SKM-1 (cell line): ENCODE data around the gene KCNT1.

Experiments used
- DNase-seq: peaks from one replicate; lab custom pipeline; 2025; ENCODE audit not compliant: unreplicated experiment; lab: John Stamatoyannopoulos, UW

The KCNT1 gene

DNA sequence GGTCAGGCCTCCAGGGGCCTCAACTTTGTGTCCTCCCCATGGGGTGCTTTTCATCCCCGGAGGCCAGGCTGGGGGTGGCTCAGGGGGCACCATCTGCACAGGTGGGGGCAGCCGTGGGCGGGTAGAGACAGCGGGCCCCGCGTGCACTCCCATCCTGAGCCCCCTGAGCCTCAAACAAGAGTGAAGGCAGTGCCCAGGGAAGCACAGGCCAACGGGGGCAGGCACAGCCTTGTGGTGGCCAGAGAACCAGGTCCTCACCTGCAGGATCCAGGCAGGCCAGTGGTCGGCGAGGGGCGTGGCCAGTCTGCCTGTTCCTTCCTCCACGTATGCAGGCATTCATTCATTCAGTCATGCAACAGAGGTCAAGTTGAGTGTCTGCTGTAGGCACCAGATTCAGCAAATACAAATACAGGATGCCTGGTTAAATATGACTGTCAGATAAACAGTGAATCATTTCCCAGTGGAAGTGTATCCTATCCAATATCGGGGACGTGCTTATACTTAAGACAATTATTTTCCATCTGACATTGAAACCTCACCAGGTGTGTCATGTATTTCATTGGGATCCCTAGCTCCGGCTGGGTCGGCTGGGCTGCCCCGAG lies 22.3 kb downstream of the KCNT1 start:
- no peak for DNase-seq

DNA sequence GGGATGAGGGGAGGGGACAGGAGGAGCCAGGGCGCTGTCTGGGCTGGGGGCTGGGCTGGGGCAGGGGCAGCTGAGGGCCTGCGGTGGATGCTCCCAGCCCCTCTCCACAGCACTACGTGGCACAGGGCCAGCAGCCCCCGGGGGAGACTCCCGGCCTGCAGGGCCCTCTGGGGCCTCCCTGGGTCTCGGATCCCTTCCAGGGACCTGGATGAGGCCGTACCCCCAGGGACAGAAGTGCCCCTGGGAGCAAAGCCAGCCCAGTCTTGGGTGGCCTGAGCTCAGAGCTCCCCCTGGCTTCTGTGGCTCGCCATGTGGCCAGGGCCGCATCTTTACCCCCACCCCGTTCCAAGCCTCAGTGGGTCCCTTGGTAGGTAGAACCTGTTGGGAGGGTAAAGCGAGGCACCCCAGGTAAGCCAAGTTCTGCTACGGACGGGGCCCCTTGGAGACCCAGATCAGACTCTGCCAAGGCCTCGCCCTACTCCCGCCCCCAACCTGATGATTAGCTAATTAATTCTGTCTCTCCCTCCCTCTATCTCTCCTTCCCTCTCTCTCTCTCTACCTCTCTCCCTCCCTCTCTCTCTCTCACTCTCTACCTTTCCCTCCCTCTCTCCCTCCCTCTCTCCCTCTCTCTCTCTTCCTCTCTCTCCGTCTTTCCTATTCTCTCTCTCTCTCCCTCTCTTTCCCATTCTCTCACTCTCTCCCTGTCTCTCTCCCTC lies 24.3 kb downstream of the KCNT1 start:
- DNase-seq, result no peak

DNA sequence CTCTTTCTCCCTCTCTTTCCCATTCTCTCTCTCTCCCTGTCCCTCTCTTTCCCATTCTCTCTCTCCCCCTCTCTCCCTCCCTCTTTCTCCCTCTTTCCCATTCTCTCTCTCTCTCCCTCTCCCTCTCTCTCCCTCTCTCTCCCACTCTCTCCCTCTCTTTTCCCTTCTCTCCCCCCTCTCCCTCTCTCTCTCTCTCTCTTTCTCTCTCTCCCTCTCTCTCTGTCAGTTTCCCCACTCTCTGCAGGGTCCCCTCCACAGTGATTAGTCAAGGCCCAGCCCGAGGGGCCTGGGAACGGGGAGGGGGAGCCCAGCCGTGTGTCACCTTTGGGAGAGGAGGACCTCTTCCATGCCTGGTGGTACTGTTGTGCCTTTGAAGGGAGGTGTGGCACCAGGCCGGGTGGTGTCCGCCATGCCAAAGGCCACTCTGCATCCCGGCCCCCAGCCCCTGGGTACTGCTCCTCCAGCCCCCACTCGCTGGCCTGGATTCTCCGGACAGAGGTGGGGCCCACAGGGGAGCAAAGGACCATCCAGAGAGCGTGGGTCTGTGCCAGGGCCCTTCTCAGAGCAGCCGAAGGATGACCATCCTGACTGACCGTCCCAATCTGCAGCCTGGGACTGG lies 25.4 kb downstream of the KCNT1 start:
- no peak for DNase-seq

DNA sequence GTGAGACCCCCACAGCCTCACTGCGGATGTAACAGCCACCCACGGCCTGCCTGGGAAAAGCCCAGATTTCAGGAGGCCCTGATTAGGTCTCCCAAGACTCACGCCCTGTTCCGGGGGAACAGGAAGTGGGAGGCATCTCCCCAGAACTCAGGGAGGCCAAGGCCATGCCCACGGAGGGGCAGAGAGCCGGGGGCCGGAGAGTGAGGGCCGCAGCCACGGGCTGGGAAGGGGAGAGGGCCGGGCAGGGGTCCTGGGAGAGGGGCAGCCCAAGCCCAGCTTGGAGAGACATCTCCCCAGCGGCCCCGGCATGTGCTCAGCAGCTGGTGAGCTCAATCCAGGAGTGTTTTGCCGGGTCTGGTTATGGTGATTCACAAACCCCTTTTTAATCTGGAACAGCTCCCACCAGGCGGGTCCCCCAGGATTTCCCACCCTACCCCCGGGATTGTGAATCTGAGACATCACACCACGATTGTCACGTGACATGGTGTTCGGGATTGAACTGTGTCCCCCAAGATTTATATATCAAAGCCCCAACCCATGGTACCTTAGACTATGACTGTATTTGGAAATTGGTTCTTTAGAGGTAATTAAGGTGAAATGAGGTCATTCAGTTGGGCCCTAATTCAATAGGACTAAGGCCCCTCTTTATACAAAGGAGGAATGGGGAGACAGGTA lies 26.6 kb downstream of the KCNT1 start:
- DNase-seq, result no peak

DNA sequence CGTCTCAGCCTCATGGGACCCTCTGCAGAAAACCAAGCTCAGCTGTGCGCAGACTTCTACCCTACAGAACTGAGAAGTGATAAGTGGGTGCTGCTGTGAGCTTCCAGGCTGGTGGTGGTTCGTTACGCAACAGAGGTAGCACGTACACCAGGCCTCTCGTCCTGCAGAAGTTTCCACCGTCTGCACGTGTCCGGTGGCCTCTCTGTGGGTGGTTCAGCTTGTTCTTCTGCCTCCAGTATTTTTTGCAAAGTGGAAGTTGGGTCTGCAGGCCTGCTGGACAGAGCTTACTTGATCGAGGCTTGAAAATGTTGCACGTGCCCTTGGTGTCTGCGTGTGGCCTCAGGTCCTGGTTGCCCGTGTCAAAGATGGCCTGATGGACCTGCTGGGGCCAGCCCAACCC lies 27.5 kb downstream of the KCNT1 start:
- no peak for DNase-seq

DNA sequence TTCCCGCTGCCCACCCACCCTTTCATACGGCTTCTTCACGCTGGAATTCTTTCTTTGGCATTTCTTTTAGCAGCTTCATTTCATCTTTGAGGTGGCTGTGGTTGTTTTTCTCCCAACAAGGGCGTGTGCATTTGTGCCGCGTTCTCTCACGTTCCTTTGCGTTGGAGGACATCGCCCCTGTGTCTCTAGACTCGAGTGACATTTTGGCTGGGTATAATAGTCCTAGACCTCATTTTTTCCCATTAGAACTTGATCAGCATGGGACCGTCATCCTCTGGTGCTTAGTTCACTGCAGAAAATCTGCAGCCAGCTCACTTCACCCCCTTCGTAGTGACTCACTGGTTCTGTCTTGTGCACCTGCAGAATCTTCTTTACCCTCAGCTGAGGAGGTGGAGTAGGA lies 29.5 kb downstream of the KCNT1 start:
- DNase-seq, result no peak

DNA sequence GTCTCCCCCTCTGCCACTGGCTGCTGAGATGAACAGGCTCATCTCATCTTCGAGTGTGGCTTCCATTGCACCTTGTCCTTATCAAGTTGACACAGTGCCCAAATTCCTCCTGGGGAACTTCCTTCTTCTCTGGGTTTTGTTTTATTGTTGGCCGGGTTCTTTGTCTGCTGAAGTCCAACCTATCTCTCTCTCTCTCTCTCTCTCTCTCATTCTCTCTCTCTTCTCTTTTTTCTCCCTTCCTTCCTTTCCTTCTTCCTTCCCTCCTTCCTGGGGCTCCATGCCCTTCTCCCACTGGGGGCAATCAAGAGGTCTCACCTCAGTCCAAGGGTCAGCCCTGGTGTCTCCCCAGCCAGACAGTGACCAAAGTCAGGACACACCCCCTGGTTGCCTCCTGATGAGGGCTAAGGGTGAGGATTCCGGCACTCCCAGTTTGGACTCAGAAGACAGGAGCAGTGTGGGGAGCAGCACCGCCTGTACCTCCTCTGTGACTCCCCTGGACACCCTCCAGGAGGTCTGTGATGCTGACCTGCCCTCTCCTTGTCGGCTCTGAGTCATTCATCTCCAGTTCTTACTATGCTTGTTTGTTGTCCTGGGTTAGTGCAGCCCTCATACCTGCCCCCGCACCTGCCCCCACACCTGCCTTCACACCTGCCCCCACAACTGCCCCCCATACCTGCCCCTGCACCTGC lies 30.7 kb downstream of the KCNT1 start:
- no peak for DNase-seq

DNA sequence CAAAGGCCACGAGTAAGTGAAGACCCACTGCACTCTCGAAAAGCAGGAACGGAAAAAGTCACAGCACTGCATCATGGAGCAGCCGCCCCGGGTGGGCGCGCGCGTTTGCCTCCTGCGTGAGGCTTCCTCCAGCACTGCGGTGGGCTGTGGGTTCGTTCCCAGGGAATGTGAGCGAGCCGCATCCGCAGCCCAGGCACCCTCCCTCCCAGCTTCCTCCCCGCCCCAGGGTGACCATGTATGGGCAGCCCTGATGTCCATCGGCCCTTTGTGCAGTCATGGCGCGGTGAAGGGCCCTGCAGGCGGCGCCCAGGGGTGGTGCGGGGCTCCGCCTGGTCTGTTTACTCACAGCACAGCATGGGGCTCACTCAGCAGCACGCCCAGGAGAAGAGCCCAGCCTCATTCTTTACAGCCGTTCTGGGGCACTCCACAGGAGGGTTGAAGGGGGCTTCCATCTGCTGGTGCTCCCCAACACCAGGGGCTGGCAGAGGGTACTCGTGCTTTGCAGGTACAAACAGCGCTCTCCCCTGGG lies 32.7 kb downstream of the KCNT1 start:
- no peak for DNase-seq

DNA sequence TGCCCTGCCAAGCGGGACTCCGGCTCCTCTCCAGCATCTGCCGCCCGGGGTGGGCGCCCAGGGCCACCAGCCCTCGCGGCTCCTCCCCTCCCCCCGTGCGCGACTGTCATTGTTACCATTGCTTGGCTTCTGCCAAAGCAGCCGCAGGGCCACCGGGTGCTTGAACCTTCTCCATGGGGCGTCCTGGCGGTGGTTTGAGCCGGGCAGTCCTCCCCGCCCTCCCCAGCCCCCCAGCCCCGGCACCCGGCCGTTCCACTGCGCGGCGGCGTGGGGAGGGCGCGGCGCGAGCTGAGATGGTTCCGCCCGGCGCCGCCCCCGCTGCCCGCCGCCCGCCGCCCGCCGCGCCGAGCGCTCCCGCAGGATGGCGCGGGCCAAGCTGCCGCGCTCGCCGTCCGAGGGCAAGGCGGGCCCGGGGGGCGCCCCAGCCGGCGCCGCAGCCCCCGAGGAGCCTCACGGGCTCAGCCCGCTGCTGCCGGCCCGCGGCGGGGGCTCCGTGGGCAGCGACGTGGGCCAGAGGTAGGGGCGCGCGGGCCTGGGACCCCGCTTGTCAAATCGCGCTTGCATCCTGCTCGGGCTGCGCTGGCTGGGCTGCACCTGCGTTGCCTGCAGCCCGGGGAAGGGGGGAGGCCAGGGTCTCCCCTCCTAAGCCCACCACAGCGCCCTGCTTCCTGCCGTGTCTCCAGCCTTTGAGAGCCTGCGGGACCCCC lies 34.4 kb downstream of the KCNT1 start:
- DNase-seq, result no peak

DNA sequence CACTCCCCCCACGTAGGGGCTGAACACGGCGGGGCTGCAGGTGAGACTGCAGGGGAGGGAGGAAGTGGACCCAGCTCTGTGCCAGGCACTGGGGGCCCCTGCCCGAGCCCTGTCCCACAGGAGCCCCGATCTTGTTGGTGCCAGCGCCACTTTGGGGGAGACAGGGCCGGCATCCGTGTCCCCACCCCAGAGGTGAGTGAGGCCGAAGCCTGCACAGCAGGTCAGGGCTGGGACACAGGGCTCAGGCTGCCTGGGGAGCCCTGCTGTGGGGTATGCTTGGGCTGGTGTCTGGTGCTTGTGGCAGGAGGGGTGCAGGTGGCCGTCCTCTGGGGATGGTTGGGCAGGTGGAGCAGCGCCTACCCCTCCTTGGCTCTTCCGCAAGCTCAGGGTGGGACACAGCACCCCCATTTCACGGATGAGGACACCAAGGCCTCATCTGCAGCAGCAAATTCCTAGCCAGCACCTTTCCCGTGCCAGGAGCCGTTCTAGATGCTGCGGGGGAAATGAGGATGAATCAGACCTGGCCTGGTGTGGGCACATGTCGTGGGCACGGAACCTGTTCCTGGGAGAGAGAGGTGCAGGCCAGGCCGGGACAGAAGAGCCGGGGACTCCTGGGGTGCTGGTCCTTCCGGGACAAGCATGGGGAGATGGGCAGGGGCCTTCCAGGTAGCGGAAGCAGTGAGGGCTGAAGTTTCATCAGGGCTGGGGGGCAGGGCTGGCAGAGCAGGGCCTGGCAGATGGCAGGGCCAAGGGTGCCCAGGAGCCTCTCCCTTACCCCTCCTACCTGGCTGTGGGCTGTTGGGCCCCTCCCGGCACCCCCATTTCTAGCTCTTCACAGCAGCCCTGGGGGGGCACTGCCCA lies 35.2 kb downstream of the KCNT1 start:
- DNase-seq, result no peak

DNA sequence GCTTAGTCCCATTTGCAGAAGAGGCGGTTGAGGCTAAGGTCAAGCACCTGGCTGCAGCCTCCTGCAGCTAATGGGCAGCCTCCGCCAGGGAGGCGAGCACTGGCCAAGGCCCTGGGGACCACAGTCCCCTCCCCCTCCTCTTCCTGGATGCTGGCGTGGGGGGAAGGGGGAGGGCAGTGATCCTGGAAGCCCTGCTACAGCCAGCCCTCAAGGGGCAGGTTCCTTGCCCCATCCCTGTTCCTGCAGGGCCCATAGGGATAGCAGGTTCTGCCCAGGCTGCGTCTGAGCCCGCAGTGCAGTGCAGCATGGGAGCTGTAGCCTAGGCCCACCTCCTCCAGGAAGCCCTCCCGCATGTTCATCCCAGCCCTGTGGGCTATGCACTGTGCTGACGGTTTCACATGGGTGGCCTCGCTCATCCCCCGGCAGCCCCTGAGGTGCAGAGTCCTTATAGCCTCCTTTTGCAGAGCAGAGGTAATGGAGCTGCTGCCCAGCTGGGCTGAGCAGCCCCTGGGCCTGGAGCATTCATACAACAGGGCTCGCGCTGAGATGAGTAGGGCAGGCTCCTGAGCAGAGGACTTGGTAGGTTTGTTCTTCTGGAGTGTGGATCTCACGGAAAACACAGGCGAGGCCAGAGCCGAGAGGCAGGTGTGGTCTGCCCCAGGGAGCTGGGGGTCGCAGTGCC lies 36.0 kb downstream of the KCNT1 start:
- no peak for DNase-seq

DNA sequence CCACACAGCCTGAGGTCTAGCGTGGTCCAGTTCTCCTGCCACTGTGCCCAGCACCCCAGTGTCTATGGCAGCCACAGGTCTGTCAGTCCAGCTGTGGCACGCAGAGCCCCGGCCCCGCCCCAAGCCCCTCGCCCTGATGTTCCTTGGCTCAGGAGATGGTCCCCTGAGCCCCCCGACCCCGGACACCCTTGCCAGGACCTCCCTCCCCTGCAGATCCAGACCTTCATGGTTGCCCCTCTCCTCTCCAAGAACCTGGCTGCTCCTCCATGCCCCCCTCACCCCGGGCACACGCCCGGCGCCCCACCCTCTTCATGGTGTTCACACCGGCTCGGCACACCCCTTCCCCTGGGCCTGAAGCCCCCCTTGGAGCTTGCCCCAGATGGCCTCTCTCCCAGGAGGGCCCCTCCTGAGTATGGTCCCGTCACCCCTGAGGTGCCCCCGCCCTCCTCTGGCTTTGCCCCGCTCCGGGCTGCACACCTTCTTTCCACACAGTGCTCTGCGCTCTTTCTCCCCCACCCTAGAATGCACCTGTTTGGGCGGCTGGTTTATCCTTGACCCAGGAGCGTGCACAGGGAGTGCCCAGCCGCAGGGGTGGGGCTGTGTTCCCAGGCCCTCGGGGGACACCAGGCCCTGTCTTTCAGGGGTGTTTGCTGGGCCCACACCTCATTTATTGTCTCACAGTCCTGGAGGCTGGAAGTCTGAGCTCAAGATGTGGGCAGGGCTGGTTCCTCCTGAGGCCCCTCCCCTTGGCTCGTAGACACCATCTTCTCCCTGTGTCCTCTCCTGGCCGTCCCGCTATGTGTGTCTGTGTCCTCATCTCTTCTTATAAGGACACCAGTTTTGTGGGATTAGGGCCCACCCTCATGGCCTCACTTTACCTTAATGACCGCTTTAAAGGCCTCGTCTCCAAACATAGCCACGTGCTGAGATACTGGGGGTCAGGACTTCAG lies 37.6 kb downstream of the KCNT1 start:
- DNase-seq, result no peak

DNA sequence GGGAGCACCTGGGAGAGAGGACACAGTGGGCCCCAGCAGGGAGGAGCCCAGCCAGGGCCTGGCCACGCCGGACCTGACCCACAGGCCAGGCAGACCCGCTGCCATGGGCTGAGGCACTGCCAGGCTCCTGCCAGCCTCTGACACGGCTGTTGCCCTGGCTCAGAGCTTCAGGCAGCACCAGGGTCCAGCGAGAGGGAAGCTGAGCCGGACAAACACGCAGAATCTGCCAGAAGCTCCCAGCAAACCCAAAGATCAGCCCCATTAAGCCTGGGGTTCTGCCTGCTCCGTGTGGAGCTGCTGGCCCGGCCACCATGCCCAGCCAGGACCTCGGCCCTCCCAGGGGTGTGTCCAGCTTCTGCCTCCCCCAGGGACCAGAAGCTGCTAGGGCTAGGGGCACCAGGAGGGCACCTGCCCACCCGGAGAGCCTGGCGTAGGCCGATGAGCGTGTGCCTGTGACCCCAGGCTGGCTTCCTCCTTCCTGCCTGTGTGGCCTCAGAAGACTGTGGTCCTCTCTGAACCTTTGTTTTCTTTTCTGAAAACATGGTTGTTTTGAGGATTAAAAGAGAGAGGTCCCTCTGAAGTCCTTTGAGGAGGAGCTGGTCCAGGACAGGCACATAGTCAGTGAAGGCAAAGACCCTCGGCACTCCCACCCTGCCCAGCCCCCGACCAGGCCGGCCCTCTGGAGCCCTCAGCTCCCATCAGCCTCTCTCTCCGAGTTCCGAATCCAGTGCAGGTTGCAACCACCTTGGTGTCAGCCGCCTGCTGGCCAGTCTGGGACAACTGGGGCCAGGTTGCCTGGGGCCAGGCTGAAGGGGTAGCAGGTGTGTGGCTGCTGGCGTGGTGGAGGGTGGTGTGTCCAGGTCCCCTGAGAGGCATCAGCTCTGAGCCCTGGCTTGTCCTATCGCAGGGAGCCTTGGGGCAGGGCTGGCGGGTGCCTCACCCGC lies 39.6 kb downstream of the KCNT1 start:
- DNase-seq, result no peak

DNA sequence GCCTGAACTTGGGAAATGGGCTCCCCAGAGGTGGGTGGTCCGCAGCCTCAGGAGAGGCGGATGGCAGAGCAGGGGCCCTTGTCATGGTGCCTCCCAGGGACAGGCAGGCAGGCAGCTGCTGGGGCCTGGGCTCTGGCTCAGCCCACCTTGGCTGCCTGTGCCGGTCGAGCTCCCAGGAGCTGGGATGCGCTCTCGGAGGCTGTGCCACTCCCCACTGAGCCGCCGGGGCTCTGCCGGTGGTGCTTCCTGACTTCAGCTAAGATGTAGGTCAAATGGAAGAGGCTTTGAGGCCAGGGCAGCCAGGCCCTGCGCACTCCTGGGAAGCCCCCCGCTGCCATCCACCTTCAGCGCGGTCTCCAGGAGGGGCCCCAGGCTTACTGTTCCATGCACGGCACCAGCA lies 41.0 kb downstream of the KCNT1 start:
- no peak for DNase-seq

DNA sequence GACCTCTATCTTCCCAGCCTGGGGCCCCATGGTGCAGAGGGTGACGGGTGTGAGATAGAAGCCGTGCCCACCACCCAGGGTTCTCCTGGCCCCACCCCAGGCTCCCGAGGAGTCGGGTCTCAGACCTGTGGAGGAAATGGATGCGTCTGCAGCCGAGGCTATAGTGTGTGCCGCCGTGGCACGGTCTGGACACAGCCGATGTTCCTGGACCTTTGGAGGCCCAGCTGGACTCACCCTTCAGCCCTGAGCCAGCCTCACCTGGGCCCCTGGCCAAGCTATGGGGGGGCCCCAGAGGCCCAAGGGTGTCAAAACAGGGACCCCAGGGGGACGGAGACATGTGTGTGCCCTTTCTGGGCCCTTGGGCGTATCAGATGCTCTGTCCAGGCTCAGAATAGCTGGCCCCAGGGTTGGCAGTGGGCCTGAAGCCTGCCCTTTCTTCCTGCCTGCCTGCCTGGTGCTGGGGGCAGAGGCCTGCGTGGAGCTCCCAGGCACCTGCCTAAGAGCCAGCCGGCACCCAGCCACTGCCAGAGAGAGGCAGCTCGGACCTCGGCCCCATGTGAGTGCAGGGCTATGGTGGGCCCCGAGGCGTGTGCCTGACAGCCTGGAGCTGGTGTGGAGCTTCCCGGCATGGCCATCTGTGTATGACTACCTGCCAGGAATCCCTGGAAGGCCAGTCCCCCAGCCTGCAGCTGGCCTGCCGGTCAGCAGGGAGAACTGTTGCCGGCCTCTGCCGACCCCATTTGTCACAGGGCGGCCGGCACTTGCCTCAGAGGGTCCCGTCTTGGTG lies 41.8 kb downstream of the KCNT1 start:
- no peak for DNase-seq
